Duodenal mucosa (tissue), 2 donors: ENCODE data around the gene DLGAP4.

Experiments
- H3K27ac ChIP-seq: one replicate; pipeline ENCODE4 v1.7.0; 2013; ENCODE audit warnings: low read depth, low read length
- H3K27me3 ChIP-seq, 2 donors: one replicate each; pipeline ENCODE4 v1.7.0; 2013; ENCODE audit warnings: low read length in 2 of 2, control low read depth in 1 of 2; ENCODE audit not compliant: insufficient read depth in 2 of 2, control insufficient read depth in 1 of 2
- H3K36me3 ChIP-seq, 2 donors: one replicate each; pipeline ENCODE4 v1.7.0; 2013; ENCODE audit warnings: low read length in 2 of 2, control low read depth in 1 of 2; ENCODE audit not compliant: insufficient read depth in 2 of 2, control insufficient read depth in 1 of 2
- H3K4me1 ChIP-seq, 2 donors: one replicate each; pipeline ENCODE4 v1.7.0; 2013; ENCODE audit warnings: low read length in 2 of 2, control low read depth in 1 of 2; ENCODE audit not compliant: insufficient read depth in 2 of 2, control insufficient read depth in 1 of 2
- H3K4me3 ChIP-seq, 2 donors: one replicate each; pipeline ENCODE4 v1.7.0; 2013; ENCODE audit warnings: low read length in 2 of 2, low read depth in 1 of 2
- H3K9ac ChIP-seq, 2 donors: one replicate each; pipeline ENCODE4 v1.7.0; 2013; ENCODE audit warnings: low read length in 2 of 2, low read depth in 1 of 2
- H3K9me3 ChIP-seq, 2 donors: one replicate each; pipeline ENCODE4 v1.7.0; 2013; ENCODE audit warnings: low read length in 2 of 2, control low read depth in 1 of 2; ENCODE audit not compliant: control insufficient read depth in 1 of 2

DLGAP4 gene

DNA sequence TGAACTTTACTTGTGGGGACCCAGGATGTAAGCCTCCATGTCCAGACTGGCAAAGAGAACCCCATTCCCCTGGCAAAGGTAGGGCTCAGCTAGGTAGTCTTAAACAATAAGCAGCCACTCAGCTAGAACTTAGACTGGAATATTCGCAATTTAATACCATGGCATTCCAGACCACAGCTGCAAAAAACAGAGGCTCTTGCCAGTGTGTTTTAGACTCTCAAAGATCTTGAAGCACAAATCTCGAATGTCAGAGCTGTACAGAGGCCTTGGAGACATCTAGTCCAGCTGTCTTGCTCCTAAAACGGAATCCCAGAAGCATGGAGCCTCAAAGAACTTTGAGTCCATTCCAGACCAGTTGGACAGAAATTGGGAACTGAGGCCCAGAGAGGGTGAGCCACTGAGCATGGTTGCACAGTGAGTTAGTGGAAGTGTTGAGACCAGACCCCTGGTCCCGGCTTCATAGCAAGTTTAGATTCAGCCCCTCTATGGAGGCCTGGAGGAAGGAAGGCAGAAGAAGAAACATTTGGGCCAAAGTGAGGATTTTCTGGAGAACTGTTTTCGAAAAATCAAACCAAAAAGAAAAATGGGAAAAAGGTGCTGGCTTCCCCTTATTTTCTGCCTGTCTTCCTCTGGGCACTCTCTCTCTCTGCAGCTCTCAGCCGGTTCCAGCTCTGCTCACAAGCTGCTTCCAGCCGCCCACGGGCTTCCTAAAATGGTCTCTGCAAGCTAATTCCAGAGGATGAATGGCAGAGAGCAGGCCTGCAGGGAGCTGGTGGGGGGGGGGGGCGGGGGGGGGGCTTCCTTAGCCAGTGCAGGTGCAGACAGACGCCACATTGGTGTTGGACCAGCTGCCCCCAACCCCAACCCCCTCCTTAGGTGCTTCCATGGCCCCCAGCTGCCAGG, 37.4 kb upstream of the DLGAP4 start:
- no peaks in the 10 kb centered on the region for H3K4me1 ChIP-seq
- no peak overlapping the region for H3K9ac ChIP-seq
- no peaks in the 10 kb centered on the region for H3K27me3 ChIP-seq
- H3K9me3 ChIP-seq, result no peaks in the 10 kb centered on the region
- no peak overlapping the region for H3K4me3 ChIP-seq
- no peak overlapping the region for H3K27ac ChIP-seq
- no peaks in the 10 kb centered on the region for H3K36me3 ChIP-seq

DNA sequence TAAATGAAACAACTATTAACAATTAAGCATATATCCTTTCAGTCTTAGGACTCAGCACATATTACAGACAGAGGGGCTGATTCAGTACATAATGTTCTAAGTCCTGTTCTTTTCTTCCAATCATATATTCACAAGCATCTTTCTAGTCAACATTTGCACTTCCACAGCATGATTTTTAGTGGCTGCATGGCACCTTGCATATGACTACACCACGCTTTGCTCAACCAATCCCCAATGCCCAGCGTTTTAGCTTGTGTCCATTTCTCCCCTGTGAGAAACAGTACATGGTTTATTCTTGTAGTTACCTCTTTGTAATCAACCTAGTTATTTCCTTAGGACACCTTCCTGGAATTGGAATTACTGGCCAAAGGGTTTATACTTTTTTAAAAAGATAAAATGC, 36.6 kb upstream of the DLGAP4 start:
- Histone ChIP-seq H3K36me3 (no peaks in the 10 kb centered on the region), H3K27ac (no peak overlapping the region), H3K9ac (no peak overlapping the region), H3K4me3 (no peak overlapping the region), H3K27me3 (no peaks in the 10 kb centered on the region), H3K9me3 (no peaks in the 10 kb centered on the region), H3K4me1 (no peaks in the 10 kb centered on the region)

DNA sequence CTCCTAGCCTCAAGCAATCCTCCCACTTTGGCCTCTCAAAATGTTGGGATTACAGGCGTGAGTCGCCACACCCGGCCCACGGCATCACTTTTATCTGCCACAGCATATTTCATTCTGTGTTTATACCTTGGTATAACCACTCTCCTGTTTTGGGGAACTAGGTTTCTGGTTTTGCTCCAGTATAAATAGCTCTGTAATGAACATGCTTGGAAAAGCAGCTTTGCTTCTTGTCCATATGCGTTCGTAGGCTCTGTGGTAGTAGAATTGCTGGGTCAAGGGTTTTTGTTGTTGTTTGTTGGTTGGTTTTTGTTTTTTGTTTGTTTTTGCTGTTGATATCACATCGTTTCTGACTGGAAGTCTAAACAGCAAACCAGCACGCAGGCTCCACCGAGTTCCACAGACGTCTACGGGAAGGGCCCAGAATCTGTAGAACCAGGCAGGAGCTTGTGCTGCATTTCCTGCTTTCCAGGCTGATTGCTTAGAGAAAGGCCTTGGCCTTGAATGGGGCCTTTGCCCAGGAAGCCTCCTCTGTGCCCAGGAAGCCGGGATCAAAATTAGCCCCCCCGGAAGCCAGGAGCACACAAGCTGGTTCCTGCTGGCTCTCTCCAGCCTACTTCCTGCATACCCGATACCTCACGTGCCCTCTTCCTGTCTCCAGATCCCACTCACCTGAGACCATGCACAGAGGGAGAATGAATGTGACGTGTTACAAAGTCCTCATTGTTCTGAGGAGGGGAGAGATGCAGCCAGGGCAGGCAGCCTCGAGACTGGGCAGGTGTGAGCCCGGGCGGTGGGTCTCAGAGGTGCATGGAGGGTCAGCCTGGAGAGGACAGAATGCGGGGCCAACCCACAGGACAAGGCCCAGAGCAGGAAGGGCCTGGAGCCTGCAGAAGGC, 35.1 kb upstream of the DLGAP4 start:
- H3K27me3 ChIP-seq, result no peaks in the 10 kb centered on the region
- no peak overlapping the region for H3K4me3 ChIP-seq
- no peaks in the 10 kb centered on the region for H3K36me3 ChIP-seq
- no peak overlapping the region for H3K9ac ChIP-seq
- H3K9me3 ChIP-seq, result no peaks in the 10 kb centered on the region
- H3K27ac ChIP-seq, result no peak overlapping the region
- H3K4me1 ChIP-seq, result no peaks in the 10 kb centered on the region

DNA sequence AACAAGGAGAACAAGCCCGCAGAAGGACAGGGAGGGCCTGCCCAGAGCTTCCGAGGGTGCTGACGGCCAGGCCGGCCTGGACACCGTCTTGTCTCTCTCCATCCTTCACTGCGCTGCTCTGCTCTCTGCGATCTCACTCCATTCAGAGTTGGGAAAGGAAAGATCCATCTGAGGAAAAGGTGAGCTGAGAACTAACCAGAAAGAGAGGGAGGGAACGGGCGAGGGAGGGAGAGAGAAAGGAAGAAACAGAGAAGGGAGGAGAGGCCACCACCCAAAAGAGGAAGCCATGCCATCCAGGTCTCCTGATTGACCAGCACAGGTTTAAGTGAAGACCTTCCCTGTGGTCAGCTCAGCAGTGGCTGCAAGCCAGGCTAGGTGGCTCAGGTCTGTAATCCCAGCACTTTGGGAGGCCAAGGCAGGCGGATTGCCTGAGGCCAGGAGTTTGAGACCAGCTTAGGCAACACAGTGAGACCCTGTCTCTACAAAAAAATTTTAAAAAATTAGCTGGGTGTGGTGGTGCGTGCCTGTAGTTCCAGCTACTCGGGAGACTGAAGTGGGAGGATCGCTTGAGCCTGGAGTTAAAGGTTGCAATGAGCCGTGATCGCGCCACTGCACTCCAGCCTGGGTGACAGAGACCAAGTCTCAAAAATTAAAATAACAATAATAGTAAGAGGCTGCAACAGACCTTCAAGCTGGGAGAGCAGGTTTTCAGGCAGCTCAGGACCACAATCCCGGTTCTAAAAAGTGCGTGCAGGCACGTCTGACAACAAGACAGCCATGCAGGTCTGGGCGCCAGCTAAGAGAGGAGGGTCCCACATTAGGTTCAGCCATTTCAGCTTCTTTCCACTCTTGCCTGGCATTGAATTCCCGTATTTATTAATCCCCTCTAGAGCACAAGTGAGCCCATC, 34.2 kb upstream of the DLGAP4 start:
- no peak overlapping the region for H3K27ac ChIP-seq

DNA sequence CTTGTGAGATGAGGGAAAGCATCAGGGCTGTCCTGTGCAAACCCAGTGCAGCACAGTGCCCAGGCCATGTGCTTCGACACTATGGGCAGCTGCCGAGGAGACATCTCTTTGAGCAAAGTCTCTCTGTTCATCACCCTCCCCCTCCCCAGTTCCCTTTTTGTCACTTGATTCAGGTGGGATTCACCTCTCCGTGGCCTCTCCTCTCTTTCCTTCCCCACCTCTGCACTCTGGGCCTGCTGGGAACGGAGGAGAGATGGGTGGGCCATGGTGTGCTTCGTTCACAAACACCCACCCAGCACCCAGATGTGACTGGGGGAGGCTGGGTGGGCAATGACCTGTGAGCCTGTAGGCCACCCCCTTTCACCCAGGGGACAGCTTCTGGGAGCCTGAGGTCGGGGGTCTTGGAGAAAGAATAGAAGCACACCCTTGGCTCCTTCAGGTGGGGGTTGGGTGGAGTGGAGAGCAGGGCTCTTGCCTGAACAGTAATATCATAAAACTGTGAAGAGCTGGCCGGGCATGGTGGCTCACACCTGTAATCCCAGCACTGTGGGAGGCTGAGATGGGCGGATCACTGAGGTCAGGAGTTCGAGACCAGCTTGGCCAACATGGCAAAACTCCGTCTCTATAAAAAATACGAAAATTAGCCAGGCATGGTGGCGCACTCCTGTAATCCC, 33.5 kb upstream of the DLGAP4 start:
- H3K27ac ChIP-seq, result no peak overlapping the region
- H3K4me1 ChIP-seq, result no peaks in the 10 kb centered on the region
- no peaks in the 10 kb centered on the region for H3K27me3 ChIP-seq
- no peaks in the 10 kb centered on the region for H3K9me3 ChIP-seq
- no peak overlapping the region for H3K4me3 ChIP-seq
- H3K36me3 ChIP-seq, result no peaks in the 10 kb centered on the region
- H3K9ac ChIP-seq, result no peak overlapping the region

More for the DNA sequence above, 34.2 kb upstream of the DLGAP4 start:
- H3K36me3 ChIP-seq, result no peaks in the 10 kb centered on the region
- H3K4me1 ChIP-seq, result no peaks in the 10 kb centered on the region
- H3K27me3 ChIP-seq, result no peaks in the 10 kb centered on the region
- H3K4me3 ChIP-seq, result no peak overlapping the region
- no peak overlapping the region for H3K9ac ChIP-seq
- no peaks in the 10 kb centered on the region for H3K9me3 ChIP-seq

DNA sequence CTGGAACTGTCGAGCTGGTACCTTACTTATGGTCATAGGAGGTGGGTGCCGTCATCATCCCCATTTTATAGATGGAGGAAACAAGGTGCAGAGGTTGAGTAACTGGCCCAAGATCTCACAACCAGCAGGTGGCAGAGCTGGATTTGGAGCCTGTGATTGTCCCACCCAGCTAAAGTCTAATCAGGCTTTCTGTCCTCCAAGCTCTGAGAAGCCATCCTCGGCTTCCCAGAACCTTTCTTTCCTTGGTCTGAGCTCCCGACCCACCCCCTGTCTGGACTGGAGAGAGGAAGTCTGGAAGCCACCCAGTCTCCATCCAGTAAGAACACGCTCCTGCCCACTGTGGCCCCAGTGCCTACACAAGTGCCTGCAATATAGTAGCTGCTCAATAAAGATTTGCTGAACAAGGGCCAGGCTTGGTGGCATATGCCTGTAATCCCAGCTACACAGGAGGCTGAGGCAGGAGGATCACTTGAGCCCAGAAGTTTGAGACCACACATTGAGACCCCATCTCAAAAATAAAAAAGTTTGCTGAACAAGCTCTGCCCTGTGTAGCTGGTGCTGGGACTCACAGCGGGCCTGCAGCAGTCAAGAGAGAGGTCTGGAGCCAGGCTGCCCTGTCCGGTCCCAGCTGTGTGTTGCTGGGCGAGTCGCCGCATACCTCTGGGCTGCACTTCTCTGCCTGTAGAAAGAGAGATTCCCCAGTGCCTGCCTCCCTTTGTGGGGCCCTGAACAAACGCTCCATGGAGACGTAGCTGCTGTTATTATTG, 32.5 kb upstream of the DLGAP4 start:
- no peaks in the 10 kb centered on the region for H3K4me1 ChIP-seq
- H3K4me3 ChIP-seq, result no peak overlapping the region
- no peak overlapping the region for H3K27ac ChIP-seq
- H3K9ac ChIP-seq, result no peak overlapping the region
- no peaks in the 10 kb centered on the region for H3K27me3 ChIP-seq
- H3K36me3 ChIP-seq, result no peaks in the 10 kb centered on the region
- H3K9me3 ChIP-seq, result no peaks in the 10 kb centered on the region

DNA sequence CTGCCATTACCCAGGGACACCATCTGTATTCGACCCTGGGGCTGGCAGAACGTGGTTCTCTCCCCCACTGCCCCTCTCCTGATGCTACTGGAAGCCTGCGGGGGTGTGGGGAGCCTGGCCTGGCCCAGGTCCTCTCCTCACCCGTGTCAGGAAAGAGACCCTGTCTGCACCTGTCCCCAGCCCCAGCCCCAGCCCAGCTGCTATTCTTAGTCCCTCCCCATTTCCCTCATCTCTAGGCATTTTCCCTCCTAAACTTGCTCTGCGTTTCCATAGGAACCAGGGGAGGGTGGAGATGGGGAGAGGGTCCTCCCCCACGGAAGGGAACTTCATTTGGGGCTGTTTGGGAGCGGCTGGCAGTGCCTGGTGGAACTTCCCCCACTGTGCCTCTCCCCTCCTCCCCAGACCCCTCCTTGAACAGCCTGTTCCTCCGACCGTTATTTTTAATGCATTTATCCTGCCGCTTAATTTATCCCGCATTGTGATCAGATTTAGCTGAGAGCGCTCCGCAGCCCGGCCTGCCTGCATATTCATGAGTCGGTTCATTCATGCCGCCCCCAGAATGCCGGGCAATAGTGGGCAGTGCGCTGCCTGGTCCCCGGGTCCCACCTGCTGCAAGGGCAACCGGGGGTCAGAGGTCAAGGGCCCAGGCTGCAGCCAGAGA, 31.8 kb upstream of the DLGAP4 start:
- Histone ChIP-seq H3K9ac (no peak overlapping the region), H3K27me3 (no peaks in the 10 kb centered on the region), H3K9me3 (no peaks in the 10 kb centered on the region), H3K27ac (no peak overlapping the region), H3K4me1 (no peaks in the 10 kb centered on the region), H3K4me3 (no peak overlapping the region), H3K36me3 (no peaks in the 10 kb centered on the region)

DNA sequence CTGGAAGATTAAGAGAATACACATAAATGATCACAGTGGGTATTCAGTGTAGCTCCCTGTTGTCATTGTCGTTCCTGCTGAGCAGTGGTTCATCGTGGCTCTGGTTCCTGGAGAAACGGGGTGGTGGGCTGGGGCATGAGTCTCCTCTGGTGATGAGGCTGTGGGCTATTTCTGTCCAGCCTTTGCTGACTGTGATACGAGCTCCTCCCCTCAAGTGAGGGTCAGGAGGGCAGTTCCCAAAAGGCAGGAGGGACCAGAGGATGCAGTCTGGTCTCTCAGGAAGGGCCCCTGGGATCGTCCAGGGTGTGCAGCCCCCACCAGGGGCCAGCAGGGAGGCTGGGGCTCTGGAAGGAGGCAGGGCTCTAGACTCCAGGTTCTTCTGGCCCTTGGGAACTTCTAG, 31.1 kb upstream of the DLGAP4 start:
- no peaks in the 10 kb centered on the region for H3K9me3 ChIP-seq
- H3K4me1 ChIP-seq, result no peaks in the 10 kb centered on the region
- H3K36me3 ChIP-seq, result no peaks in the 10 kb centered on the region
- no peak overlapping the region for H3K27ac ChIP-seq
- H3K27me3 ChIP-seq, result no peaks in the 10 kb centered on the region
- H3K9ac ChIP-seq, result no peak overlapping the region
- no peak overlapping the region for H3K4me3 ChIP-seq
